GM19193 (cell line): ENCODE measurements around the gene MDK.

Experiments
- POLR2A ChIP-seq: IDR thresholded peaks from 4 replicates; pipeline ENCODE4 v1.6.1; 2011; ENCODE audit not compliant: insufficient read depth, insufficient read length; ENCODE audit errors: extremely low read depth

The MDK gene

GRCh38 chr11:46345131-46345597, 36.3 kb upstream of the MDK start:
- peak; percentile 58 for TF ChIP-seq POLR2A

- no peak for TF ChIP-seq POLR2A
Observed at GRCh38 chr11:46345881-46346484, 35.5 kb upstream of the MDK start.

- peak; percentile 45 for TF ChIP-seq POLR2A
Observed at GRCh38 chr11:46346886-46347636, 34.4 kb upstream of the MDK start, which contains the start of gene DGKZ. Gene DGKZ (plus strand): TSS chr11:46347463. CDS start chr11:46347660, 197 bp downstream.

- no peak for TF ChIP-seq POLR2A
Observed at GRCh38 chr11:46347637-46348311, 33.7 kb upstream of the MDK start.

GRCh38 chr11:46348566-46349401, 32.7 kb upstream of the MDK start:
- no peak for TF ChIP-seq POLR2A

- no peak for TF ChIP-seq POLR2A
Observed at GRCh38 chr11:46350695-46351094, 30.8 kb upstream of the MDK start.

GRCh38 chr11:46351148-46351547, 30.3 kb upstream of the MDK start:
- no peak for TF ChIP-seq POLR2A

- no peak for TF ChIP-seq POLR2A
Observed at GRCh38 chr11:46351606-46352005, 29.9 kb upstream of the MDK start.

- TF ChIP-seq POLR2A, result no peak
Observed at GRCh38 chr11:46352063-46352841, 29.2 kb upstream of the MDK start.

GRCh38 chr11:46353698-46354097, 27.8 kb upstream of the MDK start:
- TF ChIP-seq POLR2A, result no peak

GRCh38 chr11:46356924-46357482, 24.5 kb upstream of the MDK start:
- no peak for TF ChIP-seq POLR2A

- TF ChIP-seq POLR2A, result no peak
Observed at GRCh38 chr11:46357483-46357936, 24.0 kb upstream of the MDK start.

GRCh38 chr11:46359953-46360352, 21.5 kb upstream of the MDK start:
- TF ChIP-seq POLR2A, result no peak

- no peak for TF ChIP-seq POLR2A
Observed at GRCh38 chr11:46360878-46361277, 20.6 kb upstream of the MDK start.
